Mesenteric fat pad (tissue), 1 donor: Measurements from ENCODE around the gene MGAT5B. TPM values are rescaled to one million over a fixed set of nuclear protein-coding genes. Genes with fewer than 3 reads are reported as not detected.

ENCODE experiments used
- total RNA-seq: library from RNA; stranded (reverse); fragmentation: NEBNext Ultra II Directional; extraction: Animal tissue kit (Norgen Biotek cat#: 25700); gene quantifications from one replicate; pipeline ENCODE4 v1.2.1, GENCODE V29; 2021
- donor health status: DM: yes; HTN: yes; CAD: no.

Gene MGAT5B
- total RNA-seq, 1 donor from 2014 or later = 1.1 TPM

Other genes starting within 250 kb of the MGAT5B start
- gene ST6GALNAC1, start 224.6 kb upstream of the MGAT5B start, total RNA-seq = 0.93 TPM
- 193 TPM for gene MXRA7, start 157.4 kb upstream of the MGAT5B start, total RNA-seq
- 55.3 TPM for gene JMJD6, start 141.8 kb upstream of the MGAT5B start, total RNA-seq
- 32.2 TPM for gene METTL23, start 141.6 kb upstream of the MGAT5B start, total RNA-seq
- gene SRSF2, start 131.1 kb upstream of the MGAT5B start, total RNA-seq = 179 TPM
- gene MFSD11, start 130.3 kb upstream of the MGAT5B start, total RNA-seq = 23.2 TPM